AG09309 (cell line): ENCODE data around the gene COG5.

Experiments used
- DNase-seq: peaks from one replicate; pipeline ENCODE4 v3.0.0-alpha.2; 2010; ENCODE audit warnings: low read depth
- H3K4me3 ChIP-seq: 2 replicates; pipeline ENCODE4 v1.5.1; 2011; ENCODE audit warnings: mild to moderate bottlenecking, low read depth, low read length, moderate library complexity; ENCODE audit not compliant: control insufficient read depth
- CTCF ChIP-seq: IDR thresholded peaks from 2 replicates; pipeline ENCODE4 v1.5.1; 2011; ENCODE audit warnings: mild to moderate bottlenecking, low read depth, low read length, inconsistent platforms; ENCODE audit not compliant: insufficient read depth, control insufficient read depth; ENCODE audit errors: missing control alignments

Gene COG5

DNA sequence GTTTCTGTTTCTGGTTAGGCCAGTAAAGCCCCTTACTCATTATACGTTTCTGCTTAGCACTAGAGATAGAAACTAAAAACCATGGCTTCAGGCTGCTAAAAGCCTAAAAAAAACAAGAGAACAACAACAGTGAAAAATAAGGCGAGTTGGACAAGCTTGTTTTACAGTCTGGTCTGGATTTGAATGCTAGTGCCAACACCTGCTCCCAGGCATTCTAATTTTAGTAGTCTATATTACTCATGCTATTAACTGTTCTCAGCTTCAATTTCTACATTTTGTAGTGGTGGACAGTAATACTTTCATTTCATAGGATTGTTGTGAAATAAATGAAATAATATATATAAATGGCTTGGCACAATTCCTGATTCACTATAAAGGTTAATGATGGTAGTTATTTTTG lies 286.4 kb downstream of the COG5 start:
- DNase-seq: no peak
- no peak overlapping the region for H3K4me3 ChIP-seq
- no peak for TF ChIP-seq CTCF

DNA sequence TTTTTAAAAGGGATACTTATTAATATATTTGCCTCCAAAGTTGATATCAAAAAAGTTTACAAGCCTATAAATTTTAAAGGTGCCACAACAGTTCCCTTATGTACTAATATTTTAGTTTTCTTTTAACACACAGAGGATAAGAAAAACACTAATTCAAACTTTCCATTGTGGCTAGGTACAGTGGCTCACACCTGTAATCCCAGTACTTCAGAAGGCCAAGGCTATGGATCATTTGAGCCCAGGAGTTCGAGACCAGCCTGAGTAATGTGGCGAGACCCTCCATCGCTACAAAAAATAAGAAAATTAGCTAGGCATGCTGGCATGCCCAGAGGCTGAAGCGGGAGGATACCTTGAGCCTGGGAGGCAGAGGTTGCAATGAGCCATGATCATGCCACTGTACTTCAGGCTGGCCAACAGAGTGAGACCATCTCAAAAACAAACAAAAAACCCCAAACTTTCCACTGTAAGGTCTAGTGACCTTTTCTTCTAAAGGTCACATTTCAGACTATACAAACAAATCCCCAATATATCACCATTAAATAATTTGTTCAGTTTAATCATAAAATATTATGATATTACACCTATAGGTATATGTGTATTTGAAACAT lies 287.4 kb downstream of the COG5 start:
- DNase-seq: no peak
- no peak overlapping the region for H3K4me3 ChIP-seq
- TF ChIP-seq CTCF: no peak

DNA sequence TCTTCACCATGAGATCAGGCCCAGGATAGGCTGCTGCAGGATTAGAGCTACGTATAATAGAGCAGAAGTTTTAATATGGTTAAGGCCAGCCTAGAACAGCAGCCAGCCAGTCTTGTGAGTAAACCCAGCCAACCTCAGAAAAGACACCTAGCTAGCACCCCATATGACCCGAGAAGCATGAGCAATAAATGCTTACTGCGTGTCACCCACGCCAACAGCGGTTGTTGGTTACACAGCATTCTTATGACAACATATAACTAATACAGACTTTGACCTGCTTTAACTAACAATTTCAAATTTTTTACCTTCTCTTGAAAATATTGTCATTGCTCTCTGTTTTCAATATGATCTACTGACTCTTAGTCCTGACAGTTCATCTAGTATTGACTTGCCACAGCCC lies 289.2 kb downstream of the COG5 start:
- no peak for TF ChIP-seq CTCF
- DNase-seq: no peak
- no peak overlapping the region for H3K4me3 ChIP-seq

GRCh38 chr7:107269790-107270189 lies 293.9 kb downstream of the COG5 start:
- no peak for DNase-seq
- H3K4me3 ChIP-seq: no peak overlapping the region
- TF ChIP-seq CTCF: no peak

- no peak for TF ChIP-seq CTCF
- DNase-seq: no peak
- no peak overlapping the region for H3K4me3 ChIP-seq
Measured at GRCh38 chr7:107268594-107268993, 295.1 kb downstream of the COG5 start.

- DNase-seq: no peak
- H3K4me3 ChIP-seq: no peak overlapping the region
- no peak for TF ChIP-seq CTCF
Measured at GRCh38 chr7:107267138-107267537, 296.6 kb downstream of the COG5 start.

DNA sequence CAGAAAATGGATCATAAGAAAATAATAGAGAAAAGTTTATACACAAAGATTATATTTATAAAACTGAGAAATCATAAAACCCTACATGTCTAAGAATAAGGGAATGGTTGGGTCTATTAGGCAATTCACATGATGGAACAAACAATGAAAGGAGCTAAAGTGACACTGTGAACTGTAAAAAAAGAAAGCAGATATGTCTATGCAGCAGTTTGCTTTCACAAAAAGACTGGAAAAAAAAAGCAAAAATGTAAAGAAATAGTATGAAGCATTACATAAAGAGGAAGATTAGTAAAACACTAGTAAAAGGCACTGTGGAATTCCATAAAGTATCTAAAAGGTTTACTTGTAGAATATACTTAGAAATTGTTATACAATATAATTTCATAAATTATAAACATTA lies 299.0 kb downstream of the COG5 start:
- no peak for TF ChIP-seq CTCF
- DNase-seq: no peak
- no peak overlapping the region for H3K4me3 ChIP-seq
